Thyroid gland (tissue), 4 donors: Measurements from ENCODE around the gene UGT3A1.

Experiments
- CTCF ChIP-seq, 6 experiments: fragments of 200-600 bp in 3 of 6; fragments of 450-650 bp in 3 of 6; sonication (generic) in 3 of 6; IDR thresholded peaks; one replicate each; pipeline ENCODE4 v1.5.1; 2016 to 2019; ENCODE audit warnings: antibody characterized with exemption in 6 of 6, mild to moderate bottlenecking in 2 of 6, inconsistent platforms in 1 of 6, moderate library complexity in 1 of 6
- POLR2A ChIP-seq, 2 donors: fragments of 450-650 bp; IDR thresholded peaks; one replicate each; pipeline ENCODE4 v1.6.1; 2017; ENCODE audit warnings: antibody characterized with exemption in 2 of 2, mild to moderate bottlenecking in 2 of 2, moderate library complexity in 1 of 2

GRCh38 chr5:35924122-35924949, 66.9 kb downstream of the UGT3A1 start:
- no peak for TF ChIP-seq CTCF (IDR thresholded peaks at IDR 0.05)
- TF ChIP-seq POLR2A (IDR thresholded peaks at IDR 0.05), result no peak
